Erythroblast (primary cell): ENCODE data around the gene RAD23B.

ENCODE experiments used
- GATA1 ChIP-seq: IDR thresholded peaks from 2 replicates; pipeline ENCODE4 v1.6.1; 2011; ENCODE audit warnings: low read depth, mild to moderate bottlenecking, control low read depth, low read length, moderate library complexity
- POLR2A ChIP-seq: IDR thresholded peaks from 2 replicates; pipeline ENCODE4 v1.6.1; 2011; ENCODE audit warnings: mild to moderate bottlenecking, low read length

DNA sequence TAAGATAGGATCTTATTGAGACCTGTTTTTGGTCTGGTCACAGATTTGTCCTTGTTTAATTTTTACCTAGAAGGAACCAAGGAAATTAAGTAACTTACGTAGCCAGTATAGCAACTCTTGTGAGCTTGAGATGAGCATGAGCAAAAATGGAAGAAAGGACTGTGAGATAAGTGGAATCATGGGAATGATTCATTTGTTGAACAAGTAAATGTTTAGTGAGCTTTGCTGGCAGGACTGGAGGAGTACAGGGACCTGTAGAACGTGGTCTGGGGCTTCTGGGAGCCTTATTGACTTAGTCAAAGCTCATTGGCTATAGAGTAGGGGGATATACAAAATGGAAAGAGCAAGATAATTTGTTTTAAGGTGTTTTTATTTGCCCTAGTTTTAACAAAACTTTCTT lies 3.0 kb downstream of the RAD23B start:
- TF ChIP-seq POLR2A = no peak
- no peak for TF ChIP-seq GATA1
